Memory B cell (primary cell): Measurements from ENCODE around the gene NANOS1.

ENCODE experiments used
- ATAC-seq: fragments of 150-1000 bp; cut with Tn5 transposase; 2 replicates; pipeline ENCODE4 v1.10.0; 2021; ENCODE audit warnings: low read depth, mild to moderate bottlenecking, moderate library complexity
- DNase-seq, 2 donors: peaks; one replicate each; pipeline ENCODE4 v3.0.0; 2022; ENCODE audit warnings: low spot score in 2 of 2
- H3K27ac Mint-ChIP-seq: one replicate; pipeline ENCODE4 v1.8.0; 2022; ENCODE audit warnings: mild to moderate bottlenecking, moderate library complexity, mixed read lengths
- H3K27me3 Mint-ChIP-seq: one replicate; pipeline ENCODE4 v1.8.0; 2022; ENCODE audit warnings: mixed read lengths
- H3K36me3 Mint-ChIP-seq: one replicate; pipeline ENCODE4 v1.8.0; 2022; ENCODE audit warnings: mild to moderate bottlenecking, mixed read lengths
- H3K4me1 Mint-ChIP-seq: one replicate; pipeline ENCODE4 v1.8.0; 2022; ENCODE audit warnings: mixed read lengths
- H3K4me3 Mint-ChIP-seq: one replicate; pipeline ENCODE4 v1.8.0; 2022; ENCODE audit warnings: mild to moderate bottlenecking, moderate library complexity, mixed read lengths
- H3K9me3 Mint-ChIP-seq: one replicate; pipeline ENCODE4 v1.8.0; 2022; ENCODE audit warnings: mixed read lengths

NANOS1 gene

GRCh38 chr10:119058010-119058409, 28.5 kb downstream of the NANOS1 start:
- DNase-seq (no peak), ATAC-seq (no peak)
- Mint-ChIP-seq H3K36me3 (peaks cover 39% of the 10 kb centered on the region), H3K9me3 (no peaks in the 10 kb centered on the region), H3K4me3 (no peak overlapping the region), H3K27me3 (no peaks in the 10 kb centered on the region), H3K27ac (peak overlapping the region; percentile 25), H3K4me1 (peaks cover 14% of the 10 kb centered on the region)

GRCh38 chr10:119059557-119059956, 30.0 kb downstream of the NANOS1 start:
- Mint-ChIP-seq H3K4me1 (peaks cover 14% of the 10 kb centered on the region), H3K27ac (no peak overlapping the region), H3K9me3 (no peaks in the 10 kb centered on the region)

GRCh38 chr10:119060107-119060506, 30.6 kb downstream of the NANOS1 start:
- peaks cover 49% of the 10 kb centered on the region for H3K36me3 Mint-ChIP-seq
- H3K27ac Mint-ChIP-seq = no peak overlapping the region
- DNase-seq (no peak), ATAC-seq (no peak)
- H3K4me1 Mint-ChIP-seq = peaks cover 14% of the 10 kb centered on the region
- H3K4me3 Mint-ChIP-seq = no peak overlapping the region
- no peaks in the 10 kb centered on the region for H3K9me3 Mint-ChIP-seq
- no peaks in the 10 kb centered on the region for H3K27me3 Mint-ChIP-seq

More at GRCh38 chr10:119059557-119059956, 30.0 kb downstream of the NANOS1 start:
- Mint-ChIP-seq H3K27me3 (no peaks in the 10 kb centered on the region), H3K36me3 (peaks cover 46% of the 10 kb centered on the region), H3K4me3 (no peak overlapping the region)
- no peak for ATAC-seq
- no peak for DNase-seq

GRCh38 chr10:119061352-119061751, 31.8 kb downstream of the NANOS1 start:
- Mint-ChIP-seq H3K27me3 (no peaks in the 10 kb centered on the region), H3K9me3 (no peaks in the 10 kb centered on the region), H3K4me1 (peaks cover 14% of the 10 kb centered on the region), H3K4me3 (no peak overlapping the region), H3K27ac (peak overlapping the region; percentile 28), H3K36me3 (peaks cover 54% of the 10 kb centered on the region)
- DNase-seq (no peak), ATAC-seq (peak; percentile 75)

- Mint-ChIP-seq H3K4me3 (no peak overlapping the region), H3K36me3 (peaks cover 51% of the 10 kb centered on the region), H3K4me1 (peaks cover 14% of the 10 kb centered on the region), H3K27me3 (no peaks in the 10 kb centered on the region), H3K27ac (peak overlapping the region; percentile 45), H3K9me3 (no peaks in the 10 kb centered on the region)
- no peak for ATAC-seq
- DNase-seq = no peak
Measured at GRCh38 chr10:119061926-119062325, 32.4 kb downstream of the NANOS1 start.

GRCh38 chr10:119070395-119071165, 41.1 kb downstream of the NANOS1 start:
- no peak overlapping the region for H3K27ac Mint-ChIP-seq
- peaks cover 23% of the 10 kb centered on the region for H3K36me3 Mint-ChIP-seq

GRCh38 chr10:119073584-119073983, 44.1 kb downstream of the NANOS1 start:
- Mint-ChIP-seq H3K4me1 (peaks cover 14% of the 10 kb centered on the region), H3K4me3 (no peak overlapping the region), H3K27me3 (no peaks in the 10 kb centered on the region), H3K9me3 (no peaks in the 10 kb centered on the region), H3K27ac (peak overlapping the region; percentile 67), H3K36me3 (peaks cover 23% of the 10 kb centered on the region)
- ATAC-seq = no peak
- DNase-seq = no peak

More at GRCh38 chr10:119070395-119071165, 41.1 kb downstream of the NANOS1 start:
- no peak for ATAC-seq
- no peak for DNase-seq
- H3K4me3 Mint-ChIP-seq = no peak overlapping the region
- peaks cover 6% of the 10 kb centered on the region for H3K4me1 Mint-ChIP-seq
- no peaks in the 10 kb centered on the region for H3K27me3 Mint-ChIP-seq
- no peaks in the 10 kb centered on the region for H3K9me3 Mint-ChIP-seq

GRCh38 chr10:119078422-119079179, 49.1 kb downstream of the NANOS1 start:
- Mint-ChIP-seq H3K9me3 (no peaks in the 10 kb centered on the region), H3K4me1 (peaks cover 22% of the 10 kb centered on the region), H3K27ac (peak overlapping the region; percentile 96), H3K4me3 (peak overlapping the region; percentile 89), H3K27me3 (no peaks in the 10 kb centered on the region), H3K36me3 (peaks cover 4% of the 10 kb centered on the region)
- ATAC-seq (no peak), DNase-seq (no peak)

- DNase-seq = peak in 1 of 2 donors; percentile 54
- peak overlapping the region; percentile 96 for H3K27ac Mint-ChIP-seq
- peak; percentile 56 for ATAC-seq
- H3K4me3 Mint-ChIP-seq = peak overlapping the region; percentile 89
- H3K9me3 Mint-ChIP-seq = no peaks in the 10 kb centered on the region
- no peaks in the 10 kb centered on the region for H3K27me3 Mint-ChIP-seq
- H3K36me3 Mint-ChIP-seq = peaks cover 4% of the 10 kb centered on the region
- H3K4me1 Mint-ChIP-seq = peaks cover 28% of the 10 kb centered on the region
Measured at GRCh38 chr10:119079599-119080520, 50.3 kb downstream of the NANOS1 start.

GRCh38 chr10:119080521-119081259, 51.2 kb downstream of the NANOS1 start, which contains the start of gene EIF3A:
Gene EIF3A, minus strand, starts transcription at chr10:119080817. Its CDS starts 141 bp downstream, at chr10:119080676.
- H3K27me3 Mint-ChIP-seq = no peaks in the 10 kb centered on the region
- H3K27ac Mint-ChIP-seq = peak within 1 kb of the TSS; percentile 96
- peak; percentile 94 to 95 for DNase-seq
- H3K36me3 Mint-ChIP-seq = peaks cover 4% of the 10 kb centered on the region
- peak; percentile 83 for ATAC-seq
- no peaks in the 10 kb centered on the region for H3K9me3 Mint-ChIP-seq
- H3K4me3 Mint-ChIP-seq = peak within 1 kb of the TSS; percentile 89
- peaks cover 33% of the 10 kb centered on the region for H3K4me1 Mint-ChIP-seq
